Measurements from ENCODE around the gene PVALB.

Gene PVALB

DNA sequence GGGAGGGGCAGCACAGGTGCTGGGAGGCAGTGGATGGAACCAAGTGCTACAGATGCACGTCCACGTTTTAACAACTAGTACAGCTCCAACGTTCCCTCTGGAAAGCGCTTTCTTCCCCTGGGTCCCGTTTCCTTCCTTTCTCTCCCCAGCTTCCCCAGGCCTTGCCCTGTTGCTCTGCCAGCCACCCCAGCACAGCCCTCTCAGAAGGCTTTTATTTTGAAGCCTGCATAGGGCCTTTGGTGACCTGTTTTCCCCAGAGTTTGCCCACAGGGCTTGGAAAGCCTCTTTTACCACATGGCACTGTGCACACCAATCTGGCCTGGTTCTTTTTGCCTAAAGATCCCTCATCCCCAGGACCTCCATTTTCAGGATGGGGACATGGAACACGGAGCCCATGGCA, 30.1 kb upstream of the PVALB start:
- DNase-seq (ENCODE audit: low read depth, low spot score) = no peak

- no peak for DNase-seq (ENCODE audit: low read depth, low spot score)
These were observed 29.4 kb upstream of the PVALB start for GRCh38 chr22:36846271-36846670.

GRCh38 chr22:36840106-36840505, 23.3 kb upstream of the PVALB start:
- DNase-seq (ENCODE audit: low read depth, low spot score) = no peak

DNA sequence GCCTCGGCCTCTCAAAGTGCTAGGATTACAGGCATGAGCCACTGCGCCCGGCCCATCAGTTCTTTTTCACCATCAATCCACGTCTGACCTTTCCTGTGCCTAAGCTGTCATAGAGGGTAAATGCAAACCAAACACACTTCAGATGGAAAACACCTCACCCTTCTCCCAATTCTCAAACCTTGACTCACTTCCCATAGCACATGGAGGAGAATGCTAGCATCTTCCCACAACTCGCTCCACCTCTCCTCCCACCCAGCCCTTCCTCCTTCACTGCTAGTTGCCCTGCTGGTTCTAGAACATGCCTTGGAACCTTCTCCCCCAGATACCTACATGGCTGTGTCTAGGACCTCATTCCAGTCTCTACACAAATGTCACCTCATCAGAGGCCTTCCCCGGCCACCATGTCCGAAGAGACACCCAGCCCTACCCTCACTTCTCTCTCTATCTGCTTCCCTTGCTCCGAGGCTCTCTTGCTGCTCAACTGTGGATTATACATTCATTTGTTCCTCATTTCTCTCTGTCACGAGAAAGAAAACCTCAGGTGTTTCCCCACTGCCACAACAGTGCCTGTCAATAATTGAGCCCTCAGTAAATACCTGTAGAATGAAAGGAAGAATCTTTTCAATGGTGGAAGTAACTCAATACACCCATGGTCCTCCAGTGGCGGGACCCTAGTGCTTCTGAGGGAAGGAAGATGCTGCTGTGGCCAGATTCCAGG, 22.7 kb upstream of the PVALB start:
- DNase-seq (ENCODE audit: low read depth, low spot score) = no peak

- no peak for DNase-seq (ENCODE audit: low read depth, low spot score)
These were observed 21.5 kb upstream of the PVALB start for GRCh38 chr22:36838119-36839030.

DNA sequence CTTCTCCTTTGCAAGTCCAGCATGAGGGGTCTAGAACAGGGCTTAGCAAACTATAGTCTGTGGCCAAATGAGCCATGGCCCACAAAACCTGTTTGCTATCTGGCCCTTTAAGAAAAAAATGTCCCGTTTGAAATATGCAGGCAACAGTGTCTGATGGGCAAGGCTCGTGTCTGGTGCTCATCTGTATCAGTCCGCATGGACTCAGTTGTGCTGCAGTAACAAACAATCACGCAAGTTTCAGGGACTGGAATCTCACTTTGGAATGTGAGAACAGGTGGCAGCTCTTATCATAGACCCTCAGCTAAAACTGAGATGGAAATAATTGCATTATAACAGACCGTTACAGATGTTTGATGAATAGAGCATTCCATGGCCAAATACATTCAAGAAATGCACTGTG, 19.1 kb upstream of the PVALB start:
- DNase-seq (ENCODE audit: low read depth, low spot score) = no peak

DNA sequence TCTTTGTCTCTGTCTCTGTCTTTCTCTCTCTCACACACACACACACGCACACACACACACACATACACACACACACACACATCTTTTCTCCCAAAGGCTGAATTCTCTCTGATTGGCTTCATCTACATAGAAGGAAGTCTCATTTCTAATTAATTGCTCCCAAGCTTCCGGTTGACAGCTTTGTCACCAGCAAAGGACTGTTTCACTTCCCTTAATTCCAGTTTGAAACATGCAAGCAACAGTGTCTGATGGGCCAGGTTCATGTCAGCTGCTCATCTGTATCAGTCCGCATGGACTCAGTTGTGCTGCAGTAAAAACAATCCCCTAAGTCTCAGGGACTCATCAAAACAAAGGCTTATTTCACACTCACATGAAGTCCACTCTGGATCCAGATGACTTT, 16.2 kb upstream of the PVALB start:
- no peak for DNase-seq (ENCODE audit: low read depth, low spot score)

GRCh38 chr22:36831717-36832116, 14.9 kb upstream of the PVALB start:
- DNase-seq (ENCODE audit: low read depth, low spot score) = no peak

- DNase-seq (ENCODE audit: low read depth, low spot score) = no peak
These were observed 14.4 kb upstream of the PVALB start for GRCh38 chr22:36831206-36831605.

DNA sequence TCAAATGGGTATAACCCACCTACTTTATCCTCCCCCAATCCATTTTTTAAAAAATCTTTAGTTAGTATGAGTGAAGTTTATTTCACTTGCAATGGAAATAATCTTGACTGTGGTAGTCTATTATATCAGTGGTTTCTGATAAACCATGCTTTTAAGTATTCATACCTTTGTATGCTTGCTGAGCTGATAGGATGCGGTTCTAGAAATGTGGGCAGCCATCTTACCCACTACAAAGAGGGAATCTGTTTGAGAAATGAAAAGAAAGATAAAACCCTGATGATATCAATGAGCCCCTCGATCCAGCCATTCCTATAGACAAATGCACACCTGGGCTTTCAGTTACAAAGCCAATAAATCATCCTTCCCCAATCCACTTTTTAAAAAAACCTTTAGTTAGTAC, 13.8 kb upstream of the PVALB start:
- DNase-seq (ENCODE audit: low read depth, low spot score) = no peak

- no peak for DNase-seq (ENCODE audit: low read depth, low spot score)
These were observed 12.7 kb upstream of the PVALB start for GRCh38 chr22:36829370-36830002.

DNA sequence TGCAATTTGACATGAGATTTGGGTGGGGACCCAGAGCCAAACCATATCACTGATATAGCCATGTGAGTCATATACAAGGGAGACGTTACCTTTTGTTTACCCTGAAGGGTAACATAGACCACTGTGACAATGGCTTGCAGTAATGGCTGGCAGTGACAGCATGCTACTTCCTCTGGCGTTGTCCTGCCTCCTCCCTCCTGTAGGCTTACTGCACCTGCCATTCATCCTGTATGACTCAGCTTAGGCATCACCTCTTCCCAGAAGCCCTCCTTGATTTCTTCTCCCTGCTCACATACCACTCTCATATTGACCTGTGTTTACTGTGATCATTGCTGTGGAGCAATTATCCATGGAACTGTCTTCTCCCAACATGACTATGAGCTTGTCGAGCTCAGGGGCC, 12.0 kb upstream of the PVALB start:
- DNase-seq (ENCODE audit: low read depth, low spot score) = no peak

GRCh38 chr22:36826262-36826661, 9.4 kb upstream of the PVALB start:
- no peak for DNase-seq (ENCODE audit: low read depth, low spot score)

- no peak for DNase-seq (ENCODE audit: low read depth, low spot score)
These were observed 7.8 kb upstream of the PVALB start for GRCh38 chr22:36824655-36825054.

- no peak for DNase-seq (ENCODE audit: low read depth, low spot score)
These were observed 6.5 kb upstream of the PVALB start for GRCh38 chr22:36823186-36823839.

GRCh38 chr22:36822581-36822980, 5.7 kb upstream of the PVALB start:
- no peak for DNase-seq (ENCODE audit: low read depth, low spot score)

GRCh38 chr22:36819112-36819511, 2.3 kb upstream of the PVALB start:
- no peak for DNase-seq (ENCODE audit: low read depth, low spot score)

GRCh38 chr22:36818010-36818642, 1.3 kb upstream of the PVALB start:
- DNase-seq (ENCODE audit: low read depth, low spot score) = no peak

GRCh38 chr22:36817525-36817848, 652 bp upstream of the PVALB start:
- DNase-seq (ENCODE audit: low read depth, low spot score) = no peak

DNA sequence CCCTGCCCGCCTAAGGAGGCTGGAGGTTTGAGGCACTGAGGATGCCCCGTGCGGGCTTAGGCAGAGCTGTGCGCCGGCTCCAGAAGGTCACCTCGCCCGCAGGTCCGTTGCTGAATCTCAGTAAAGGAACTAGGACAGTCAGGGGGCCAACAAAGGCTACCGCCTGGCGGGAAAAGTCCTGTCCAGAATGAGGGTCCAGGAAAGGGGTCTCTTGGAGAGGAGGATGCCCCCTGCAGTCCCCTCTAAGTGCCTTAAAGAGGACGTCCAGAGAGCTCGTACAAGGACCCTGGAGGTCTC, 548 bp downstream of the PVALB start:
- no peak for DNase-seq (ENCODE audit: low read depth, low spot score)

GRCh38 chr22:36815558-36816338, 1.1 kb downstream of the PVALB start:
- DNase-seq (ENCODE audit: low read depth, low spot score) = no peak

Measured in iPS DF 19.7 (cell line).